ENCODE measurements around the gene SGF29.

DNA sequence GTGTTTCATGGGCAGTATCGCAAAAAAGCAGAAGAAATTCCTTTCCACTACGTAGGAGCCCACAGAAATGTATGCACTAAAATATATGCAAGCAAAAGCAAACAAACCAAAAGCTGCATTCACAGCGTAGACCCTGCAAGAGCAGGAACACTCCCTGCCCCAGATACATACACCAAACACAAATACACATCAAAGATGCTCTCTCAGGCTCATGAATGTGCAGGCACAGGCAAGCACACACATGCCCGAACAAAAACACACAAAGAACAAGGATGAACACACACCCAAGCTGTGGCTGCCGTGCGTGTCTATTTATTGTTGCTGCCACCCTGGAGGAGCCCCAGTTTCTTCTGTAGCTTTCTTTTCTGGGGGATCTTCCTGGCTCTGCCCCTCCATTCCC lies 16.6 kb upstream of the SGF29 start:
- TF ChIP-seq POLR2A (IDR thresholded peaks at IDR 0.05), result no peak
- TF ChIP-seq, protein P1, sequence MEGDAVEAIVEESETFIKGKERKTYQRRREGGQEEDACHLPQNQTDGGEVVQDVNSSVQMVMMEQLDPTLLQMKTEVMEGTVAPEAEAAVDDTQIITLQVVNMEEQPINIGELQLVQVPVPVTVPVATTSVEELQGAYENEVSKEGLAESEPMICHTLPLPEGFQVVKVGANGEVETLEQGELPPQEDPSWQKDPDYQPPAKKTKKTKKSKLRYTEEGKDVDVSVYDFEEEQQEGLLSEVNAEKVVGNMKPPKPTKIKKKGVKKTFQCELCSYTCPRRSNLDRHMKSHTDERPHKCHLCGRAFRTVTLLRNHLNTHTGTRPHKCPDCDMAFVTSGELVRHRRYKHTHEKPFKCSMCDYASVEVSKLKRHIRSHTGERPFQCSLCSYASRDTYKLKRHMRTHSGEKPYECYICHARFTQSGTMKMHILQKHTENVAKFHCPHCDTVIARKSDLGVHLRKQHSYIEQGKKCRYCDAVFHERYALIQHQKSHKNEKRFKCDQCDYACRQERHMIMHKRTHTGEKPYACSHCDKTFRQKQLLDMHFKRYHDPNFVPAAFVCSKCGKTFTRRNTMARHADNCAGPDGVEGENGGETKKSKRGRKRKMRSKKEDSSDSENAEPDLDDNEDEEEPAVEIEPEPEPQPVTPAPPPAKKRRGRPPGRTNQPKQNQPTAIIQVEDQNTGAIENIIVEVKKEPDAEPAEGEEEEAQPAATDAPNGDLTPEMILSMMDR (IDR thresholded peaks at IDR 0.05), result no peak
